GM12865 (cell line): ENCODE results near the gene IGSF6.

Experiments
- DNase-seq: peaks from one replicate; pipeline ENCODE4 v3.0.0; 2010; ENCODE audit warnings: low read depth
- H3K4me3 ChIP-seq: 2 replicates; pipeline ENCODE4 v1.5.1; 2011; ENCODE audit warnings: mild to moderate bottlenecking, low read depth, low read length, control low read depth
- TF ChIP-seq, protein P1 (sequence below): IDR thresholded peaks from 2 replicates; pipeline ENCODE4 v1.5.1; 2011; ENCODE audit warnings: low read length, control low read depth, low read depth, inconsistent platforms; ENCODE audit not compliant: insufficient read depth; ENCODE audit errors: missing control alignments

The IGSF6 gene

DNA sequence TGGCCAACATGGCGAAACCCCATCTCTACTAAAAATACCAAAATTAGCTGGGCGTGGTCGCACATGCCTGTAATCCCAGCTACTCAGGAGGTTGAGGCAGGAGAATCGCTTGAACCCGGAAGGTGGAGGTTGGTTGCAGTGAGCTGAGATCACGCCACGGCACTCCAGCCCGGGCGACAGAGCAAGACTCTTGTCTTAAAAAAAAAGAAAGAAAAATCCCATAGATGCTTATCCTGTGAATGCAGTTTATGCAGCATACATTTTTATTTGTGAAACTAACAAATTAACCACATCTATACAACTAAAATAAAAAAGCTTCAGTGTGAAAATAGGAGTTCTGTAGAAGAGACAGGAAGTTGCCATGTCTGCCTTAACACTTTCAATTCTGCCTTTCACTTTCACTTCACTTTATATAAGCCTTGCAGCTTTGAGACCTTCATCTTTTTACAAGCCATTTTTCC lies 7.1 kb downstream of the IGSF6 start:
- TF ChIP-seq, protein P1, sequence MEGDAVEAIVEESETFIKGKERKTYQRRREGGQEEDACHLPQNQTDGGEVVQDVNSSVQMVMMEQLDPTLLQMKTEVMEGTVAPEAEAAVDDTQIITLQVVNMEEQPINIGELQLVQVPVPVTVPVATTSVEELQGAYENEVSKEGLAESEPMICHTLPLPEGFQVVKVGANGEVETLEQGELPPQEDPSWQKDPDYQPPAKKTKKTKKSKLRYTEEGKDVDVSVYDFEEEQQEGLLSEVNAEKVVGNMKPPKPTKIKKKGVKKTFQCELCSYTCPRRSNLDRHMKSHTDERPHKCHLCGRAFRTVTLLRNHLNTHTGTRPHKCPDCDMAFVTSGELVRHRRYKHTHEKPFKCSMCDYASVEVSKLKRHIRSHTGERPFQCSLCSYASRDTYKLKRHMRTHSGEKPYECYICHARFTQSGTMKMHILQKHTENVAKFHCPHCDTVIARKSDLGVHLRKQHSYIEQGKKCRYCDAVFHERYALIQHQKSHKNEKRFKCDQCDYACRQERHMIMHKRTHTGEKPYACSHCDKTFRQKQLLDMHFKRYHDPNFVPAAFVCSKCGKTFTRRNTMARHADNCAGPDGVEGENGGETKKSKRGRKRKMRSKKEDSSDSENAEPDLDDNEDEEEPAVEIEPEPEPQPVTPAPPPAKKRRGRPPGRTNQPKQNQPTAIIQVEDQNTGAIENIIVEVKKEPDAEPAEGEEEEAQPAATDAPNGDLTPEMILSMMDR: no peak
- peak; percentile 77 for DNase-seq
- H3K4me3 ChIP-seq: peak overlapping the region; percentile 52

DNA sequence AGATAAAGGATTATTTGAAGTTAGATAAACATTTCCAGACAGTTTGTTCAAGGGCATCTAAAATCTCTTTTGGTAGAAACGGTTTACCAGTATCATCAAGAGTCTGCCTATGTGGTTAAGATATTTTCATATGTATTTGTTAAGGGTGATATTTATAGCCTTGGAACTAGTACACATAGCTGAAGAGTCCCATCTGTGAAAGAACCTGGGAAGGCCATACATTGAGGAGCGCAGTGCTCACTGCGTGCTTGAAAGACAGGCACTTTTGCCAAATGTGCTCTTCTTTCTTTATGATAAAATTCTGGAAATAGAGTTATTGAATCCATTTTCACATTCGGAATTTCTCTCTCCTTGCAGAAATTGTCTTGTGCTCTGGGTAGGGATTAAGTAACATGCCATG lies 7.7 kb downstream of the IGSF6 start:
- TF ChIP-seq, protein P1: no peak
- no peak for DNase-seq
- H3K4me3 ChIP-seq: peak overlapping the region; percentile 52

DNA sequence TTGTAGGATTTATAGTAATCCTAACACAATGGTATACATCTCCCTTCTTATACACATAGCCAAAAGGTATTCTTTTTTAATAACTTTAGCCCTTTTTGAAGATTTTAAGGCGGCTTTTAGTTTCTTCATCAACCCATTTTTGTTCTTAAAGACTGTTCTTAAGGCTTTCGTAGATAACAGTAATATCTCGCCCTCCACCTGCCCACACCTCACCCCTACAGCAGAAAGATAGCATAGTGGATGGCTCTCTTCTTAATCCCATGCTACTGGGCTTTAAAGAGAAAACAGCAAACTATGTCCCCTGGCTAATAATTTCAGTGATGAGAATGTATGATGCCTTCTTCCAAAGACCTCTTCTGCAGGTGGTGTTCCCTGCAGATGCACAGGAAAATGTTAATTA lies 8.6 kb downstream of the IGSF6 start:
- TF ChIP-seq, protein P1: no peak
- DNase-seq: no peak
- H3K4me3 ChIP-seq: no peak overlapping the region

DNA sequence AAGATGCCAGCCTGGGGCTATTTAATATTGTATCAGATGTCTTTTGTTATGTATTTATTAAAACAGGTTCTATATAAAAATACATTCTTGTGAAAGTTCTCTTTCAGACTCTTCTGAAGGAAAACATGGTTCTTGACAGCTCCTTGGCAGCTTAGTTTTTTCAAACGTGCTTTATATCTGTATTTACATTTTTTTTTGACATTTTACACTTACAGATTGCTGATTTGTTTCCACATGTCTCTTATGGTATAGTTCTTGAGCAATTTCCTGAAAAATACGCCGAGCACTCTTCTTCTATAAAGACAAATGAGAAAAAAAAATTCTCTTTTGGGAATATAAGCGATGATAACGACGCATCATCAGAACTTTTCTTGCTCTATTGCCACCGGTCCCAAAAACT lies 9.5 kb downstream of the IGSF6 start:
- TF ChIP-seq, protein P1: no peak
- H3K4me3 ChIP-seq: no peak overlapping the region
- DNase-seq: no peak

DNA sequence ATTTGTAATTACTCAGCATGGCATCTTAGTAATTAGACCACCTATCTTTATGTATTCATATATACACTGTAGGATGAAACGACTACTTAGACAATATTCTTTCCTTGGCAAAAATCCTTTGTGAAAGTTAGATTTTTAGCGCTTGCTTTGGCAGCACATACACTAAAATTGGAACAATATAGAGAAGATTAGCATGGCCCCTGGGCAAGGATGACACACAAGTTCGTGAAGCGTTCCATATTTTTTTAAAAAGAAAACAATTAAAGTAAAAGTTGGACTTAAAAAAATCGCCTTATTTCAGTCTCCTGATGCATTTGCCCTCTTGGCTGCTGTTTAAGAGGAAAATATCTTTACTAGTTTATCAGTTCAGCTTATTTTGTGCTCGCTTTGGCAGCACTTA lies 10.5 kb downstream of the IGSF6 start:
- DNase-seq: no peak
- TF ChIP-seq, protein P1: no peak
- no peak overlapping the region for H3K4me3 ChIP-seq

DNA sequence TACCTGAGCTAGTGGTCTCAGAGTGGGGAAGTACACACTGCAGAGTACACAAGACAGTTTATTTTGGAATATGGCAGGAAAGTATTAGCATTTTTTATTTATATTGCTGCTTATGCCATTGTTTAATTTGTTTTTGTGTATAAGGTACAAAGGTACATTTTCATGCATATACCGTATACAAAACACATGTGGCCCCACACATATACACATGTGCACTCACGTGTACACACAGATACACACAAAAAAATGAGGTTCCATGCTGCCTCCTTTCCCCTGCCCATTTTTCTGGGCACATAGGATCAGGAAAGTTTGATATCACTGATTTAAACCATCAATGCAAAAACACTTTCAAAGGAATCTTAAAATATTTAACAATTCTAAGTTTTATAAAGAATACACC lies 12.9 kb downstream of the IGSF6 start:
- no peak overlapping the region for H3K4me3 ChIP-seq
- DNase-seq: no peak
- TF ChIP-seq, protein P1: no peak

DNA sequence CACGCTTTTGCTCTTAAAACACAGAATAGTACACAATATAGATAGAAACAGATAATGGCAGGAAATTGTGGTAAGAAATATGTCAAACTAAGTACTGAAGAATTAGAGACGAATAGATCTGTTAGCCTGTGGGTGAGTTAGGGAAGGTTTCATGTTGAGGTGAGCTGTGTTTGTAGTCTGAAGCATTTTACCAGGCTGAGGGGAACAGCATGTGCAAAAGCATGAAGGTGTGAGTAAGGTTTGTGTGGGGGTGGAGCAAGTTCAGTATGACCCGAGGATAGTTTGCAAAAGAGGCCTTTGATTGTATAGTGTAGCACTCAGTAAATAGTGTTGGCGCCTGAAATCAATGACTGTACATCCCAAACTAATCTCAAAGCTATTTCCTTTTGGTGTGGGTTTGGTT lies 13.8 kb downstream of the IGSF6 start:
- TF ChIP-seq, protein P1: no peak
- DNase-seq: no peak
- no peak overlapping the region for H3K4me3 ChIP-seq
